ENCODE measurements around the gene GAS5. TPM values are rescaled to one million over a fixed set of nuclear protein-coding genes. Genes with fewer than 3 reads are reported as not detected.
"Not testable (repeated sequence)": the region's sequence is repeated elsewhere in the genome, so short reads cannot be mapped to it uniquely, and the experiment has no call there.

The GAS5 gene
- total RNA-seq, 3 donors from 2014 or later (not counting 1 experiment from before 2014, with no cell fraction given), result 208 to 299 (median 214) TPM

GRCh38 chr1:173864179-173864867 lies 3.5 kb downstream of the GAS5 start:
- no peaks in the 10 kb centered on the region for H3K27me3 ChIP-seq (ENCODE audit: control insufficient read depth, insufficient read depth, low read length)
- H3K4me3 ChIP-seq (ENCODE audit: low read length), result no peak overlapping the region
- H3K9me3 ChIP-seq (ENCODE audit: control insufficient read depth, insufficient read depth, low read length), result no peaks in the 10 kb centered on the region
- no peaks in the 10 kb centered on the region for H3K9me3 Mint-ChIP-seq
- no peak for TF ChIP-seq CTCF (IDR thresholded peaks at IDR 0.05)
- H3K36me3 ChIP-seq (ENCODE audit: control insufficient read depth, insufficient read depth, low read length), result peaks cover 57% of the 10 kb centered on the region
- H3K27ac Mint-ChIP-seq, result peak overlapping the region; percentile 91 to 97
- H3K27ac ChIP-seq (ENCODE audit: low read length), result no peak overlapping the region
- ATAC-seq (no peak), DNase-seq (peak in 1 of 2 donors; percentile 23)
- H3K4me3 Mint-ChIP-seq, result no peak overlapping the region
- H3K4me1 Mint-ChIP-seq, result peaks cover 50 to 51% of the 10 kb centered on the region in 2 donors
- peaks cover 30% of the 10 kb centered on the region for H3K36me3 Mint-ChIP-seq
- peaks cover 15% of the 10 kb centered on the region for H3K4me1 ChIP-seq (ENCODE audit: control insufficient read depth, insufficient read depth, low read length)
- H3K27me3 Mint-ChIP-seq (ENCODE audit: low read depth in 2 of 2), result no peaks in the 10 kb centered on the region
- WGBS (ENCODE audit: insufficient coverage), result 75% methylated on average over 4 of the region's 5 CpGs
- intact Hi-C loops (cut with micrococcal nuclease), result loop anchor here (10.0 kb wide), 1 partner anchor 300 kb away; no protein-coding TSS in a partner anchor

- peaks cover 30% of the 10 kb centered on the region for H3K36me3 Mint-ChIP-seq
- Histone ChIP-seq H3K27ac (ENCODE audit: low read length) (no peak overlapping the region), H3K36me3 (ENCODE audit: control insufficient read depth, insufficient read depth, low read length) (peaks cover 59% of the 10 kb centered on the region), H3K9me3 (ENCODE audit: control insufficient read depth, insufficient read depth, low read length) (no peaks in the 10 kb centered on the region), H3K27me3 (ENCODE audit: control insufficient read depth, insufficient read depth, low read length) (no peaks in the 10 kb centered on the region), H3K4me1 (ENCODE audit: control insufficient read depth, insufficient read depth, low read length) (peaks cover 10% of the 10 kb centered on the region), H3K4me3 (ENCODE audit: low read length) (no peak overlapping the region)
- ATAC-seq (no peak), DNase-seq (peak in 1 of 2 donors; percentile 14)
- no peak overlapping the region for H3K4me3 Mint-ChIP-seq
- no peaks in the 10 kb centered on the region for H3K9me3 Mint-ChIP-seq
- peaks cover 42 to 44% of the 10 kb centered on the region in 2 donors for H3K4me1 Mint-ChIP-seq
- no peaks in the 10 kb centered on the region for H3K27me3 Mint-ChIP-seq (ENCODE audit: low read depth in 2 of 2)
- intact Hi-C loops (cut with micrococcal nuclease), result loop anchor here (10.0 kb wide), 1 partner anchor 301 kb away; no protein-coding TSS in a partner anchor
- no peak for TF ChIP-seq CTCF (IDR thresholded peaks at IDR 0.05)
- peak overlapping the region; percentile 91 to 97 for H3K27ac Mint-ChIP-seq
Observed at GRCh38 chr1:173863224-173864161, 4.3 kb downstream of the GAS5 start.

- Mint-ChIP-seq H3K4me1 (peaks cover 40% of the 10 kb centered on the region in 2 donors), H3K36me3 (peaks cover 30% of the 10 kb centered on the region), H3K4me3 (no peak overlapping the region), H3K27ac (no peak overlapping the region), H3K27me3 (ENCODE audit: low read depth in 2 of 2) (no peaks in the 10 kb centered on the region), H3K9me3 (no peaks in the 10 kb centered on the region)
- no peak overlapping the region for H3K27ac ChIP-seq (ENCODE audit: low read length)
- H3K9me3 ChIP-seq (ENCODE audit: control insufficient read depth, insufficient read depth, low read length), result no peaks in the 10 kb centered on the region
- H3K27me3 ChIP-seq (ENCODE audit: control insufficient read depth, insufficient read depth, low read length), result no peaks in the 10 kb centered on the region
- no peak overlapping the region for H3K4me3 ChIP-seq (ENCODE audit: low read length)
- 65% methylated on average over 8 of the region's 8 CpGs for WGBS (ENCODE audit: insufficient coverage)
- H3K4me1 ChIP-seq (ENCODE audit: control insufficient read depth, insufficient read depth, low read length), result peaks cover 10% of the 10 kb centered on the region
- no peak for DNase-seq
- no peak for TF ChIP-seq CTCF (IDR thresholded peaks at IDR 0.05)
- intact Hi-C loops (cut with micrococcal nuclease), result loop anchor here (10.0 kb wide), 1 partner anchor 302 kb away; no protein-coding TSS in a partner anchor
- peaks cover 61% of the 10 kb centered on the region for H3K36me3 ChIP-seq (ENCODE audit: control insufficient read depth, insufficient read depth, low read length)
- no peak for ATAC-seq
Observed at GRCh38 chr1:173862769-173863223, 5.0 kb downstream of the GAS5 start.

GRCh38 chr1:173862146-173862768 lies 5.5 kb downstream of the GAS5 start:
- not testable (repeated sequence) for H3K9me3 Mint-ChIP-seq; H3K4me1 ChIP-seq (ENCODE audit: control insufficient read depth, insufficient read depth, low read length); H3K27me3 ChIP-seq (ENCODE audit: control insufficient read depth, insufficient read depth, low read length); H3K27ac Mint-ChIP-seq; H3K4me3 Mint-ChIP-seq; H3K9me3 ChIP-seq (ENCODE audit: control insufficient read depth, insufficient read depth, low read length); H3K27me3 Mint-ChIP-seq (ENCODE audit: low read depth in 2 of 2); H3K27ac ChIP-seq (ENCODE audit: low read length); H3K4me3 ChIP-seq (ENCODE audit: low read length); ATAC-seq
- Mint-ChIP-seq H3K36me3 (peaks cover 30% of the 10 kb centered on the region), H3K4me1 (peaks cover 35 to 36% of the 10 kb centered on the region in 2 donors)
- peaks cover 66% of the 10 kb centered on the region for H3K36me3 ChIP-seq (ENCODE audit: control insufficient read depth, insufficient read depth, low read length)
- peak in 1 of 2 donors; percentile 14 for DNase-seq
- intact Hi-C loops (cut with micrococcal nuclease), result loop anchor here (10.0 kb wide), 1 partner anchor 303 kb away; no protein-coding TSS in a partner anchor
- WGBS (ENCODE audit: insufficient coverage), result 78% methylated on average over 11 of the region's 13 CpGs
